NCI-H2029 treated with DMSO at 0.1 percent for 48 hours (cell line): ENCODE data around the gene KCTD3.

Experiments used
- DNase-seq: peaks from one replicate; lab custom pipeline; 2025; lab: John Stamatoyannopoulos, UW

The KCTD3 gene

GRCh38 chr1:215660259-215660658, 93.2 kb downstream of the KCTD3 start:
- no peak for DNase-seq

- DNase-seq, result no peak
These were observed 93.9 kb downstream of the KCTD3 start for GRCh38 chr1:215661033-215661432.

- DNase-seq, result no peak
These were observed 98.1 kb downstream of the KCTD3 start for GRCh38 chr1:215665215-215665614.

GRCh38 chr1:215667761-215668160, 100.7 kb downstream of the KCTD3 start:
- DNase-seq, result no peak

GRCh38 chr1:215669806-215670491, 102.8 kb downstream of the KCTD3 start:
- DNase-seq, result no peak
